ENCODE results near the gene CNGB1. TPM values are rescaled to one million over a fixed set of nuclear protein-coding genes. Genes with fewer than 3 reads are reported as not detected.

Gene CNGB1
- total RNA-seq, 1 donor from 2014 or later = not detected

Other genes with a start within 250 kb of the CNGB1 start
- gene KATNB1, start 235.4 kb downstream of the CNGB1 start, total RNA-seq = 34.1 and 35.4 TPM in 2 replicates
- 0.16 and 0.52 TPM in 2 replicates for gene KIFC3, start 168.6 kb downstream of the CNGB1 start, total RNA-seq
- gene ZNF319, start 29.5 kb upstream of the CNGB1 start, total RNA-seq = 7.3 and 8.9 TPM in 2 replicates
- 51.6 and 57.8 TPM in 2 replicates for gene USB1, start 30.3 kb upstream of the CNGB1 start, total RNA-seq
- gene MMP15, start 54.6 kb upstream of the CNGB1 start, total RNA-seq = 1.3 and 1.9 TPM in 2 replicates
- 51.6 and 51.7 TPM in 2 replicates for gene CFAP20, start 158.3 kb upstream of the CNGB1 start, total RNA-seq
- 90.5 and 93.9 TPM in 2 replicates for gene CSNK2A2, start 227.0 kb upstream of the CNGB1 start, total RNA-seq

Data from activated T-helper 2 cell treated with anti-CD3 and anti-CD28 coated beads, Interferon-gamma antibody, Interleukin-2, Interleukin-4, amounts not matched to agents 10 μg/mL and 5 μg/mL and 100 μg/mL, durations not matched to agents 14 hours and 24 hours and 36 hours (primary cell).